ENCODE results near the gene KCNJ12.
"Not testable (repeated sequence)": the region's sequence is repeated elsewhere in the genome, so short reads cannot be mapped to it uniquely, and the experiment has no call there.

KCNJ12 gene

DNA sequence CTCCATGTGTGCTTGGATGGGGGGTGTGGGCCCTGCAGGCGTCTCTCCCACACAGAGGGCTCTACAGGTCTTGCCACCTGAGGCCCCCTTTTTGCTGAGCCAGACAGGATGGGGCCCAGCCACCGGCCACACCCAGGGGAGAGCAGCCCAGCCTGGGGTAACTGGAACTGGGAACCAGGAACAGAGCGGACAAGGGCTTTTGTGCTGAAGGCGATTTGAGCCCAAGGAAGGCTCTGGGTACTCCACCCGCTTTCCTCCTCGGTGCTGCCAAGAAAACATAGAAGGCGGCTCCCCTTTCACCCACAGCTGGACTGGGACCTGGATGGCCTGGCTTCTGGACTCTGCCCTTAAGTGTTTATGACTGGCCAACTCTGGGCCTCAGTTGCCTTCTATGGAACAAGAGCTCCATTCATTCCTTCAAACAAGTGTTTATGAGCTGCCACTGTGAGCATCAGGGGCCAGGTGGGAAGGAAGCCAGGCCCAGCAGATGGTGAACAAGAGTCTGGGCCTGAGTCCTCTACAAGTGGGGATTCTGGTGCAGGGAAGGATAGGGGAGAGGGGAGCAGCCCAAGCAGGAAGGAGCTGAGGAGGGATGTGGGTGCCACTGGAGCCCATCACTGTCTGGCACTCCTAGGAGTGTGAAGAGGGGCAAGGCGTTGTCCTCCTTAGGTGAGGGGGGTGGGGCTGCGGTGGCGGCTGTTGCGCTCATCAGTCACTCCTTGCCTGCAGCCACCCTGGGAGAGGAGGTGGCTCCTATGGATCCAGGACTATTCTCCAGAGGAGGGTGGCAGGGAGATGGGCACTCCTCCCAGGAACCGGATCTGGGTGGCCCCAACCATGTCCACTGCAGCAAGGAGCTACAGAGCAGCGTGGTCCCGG lies 46.4 kb downstream of the KCNJ12 start:
- DNase-seq (ENCODE audit: low spot score), result not testable (repeated sequence)

DNA sequence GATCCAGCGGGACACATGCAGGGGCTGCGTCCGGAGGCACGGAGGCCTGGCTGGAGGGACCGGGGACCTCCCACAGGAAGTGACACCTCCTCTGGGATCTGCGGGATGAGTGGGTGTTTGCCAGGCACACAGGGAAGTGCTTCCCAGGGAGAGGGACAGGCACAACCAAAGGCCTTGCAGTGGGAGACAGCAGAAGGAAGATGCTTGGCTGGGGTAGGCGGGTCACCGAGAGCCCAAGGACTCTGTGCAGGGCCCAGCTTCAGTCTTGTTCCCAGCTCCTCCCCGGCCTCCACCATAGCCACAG lies 47.0 kb downstream of the KCNJ12 start:
- DNase-seq (ENCODE audit: low spot score), result not testable (repeated sequence)

- DNase-seq (ENCODE audit: low spot score), result not testable (repeated sequence)
Measured at GRCh38 chr17:21424697-21425096, 48.5 kb downstream of the KCNJ12 start.

DNA sequence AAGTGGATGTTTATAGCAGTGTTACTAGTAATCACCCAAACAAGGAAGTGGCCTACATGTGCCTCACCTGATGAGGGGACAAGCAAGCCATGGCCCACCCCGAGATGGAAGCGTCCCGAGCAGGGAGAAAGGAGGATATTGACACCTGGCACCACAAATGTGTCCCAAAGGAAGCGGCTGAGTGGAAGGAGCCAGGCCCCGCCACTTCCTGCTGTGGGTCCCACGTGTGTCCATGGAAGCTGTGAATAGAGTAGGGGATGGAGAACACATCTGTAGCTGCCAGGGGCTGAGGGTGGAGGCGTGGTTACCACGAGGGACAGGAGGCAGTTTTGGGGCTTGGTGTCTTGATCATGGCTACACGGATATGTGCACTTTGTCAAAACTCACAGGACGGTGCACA lies 49.2 kb downstream of the KCNJ12 start:
- DNase-seq (ENCODE audit: low spot score), result no peak

DNA sequence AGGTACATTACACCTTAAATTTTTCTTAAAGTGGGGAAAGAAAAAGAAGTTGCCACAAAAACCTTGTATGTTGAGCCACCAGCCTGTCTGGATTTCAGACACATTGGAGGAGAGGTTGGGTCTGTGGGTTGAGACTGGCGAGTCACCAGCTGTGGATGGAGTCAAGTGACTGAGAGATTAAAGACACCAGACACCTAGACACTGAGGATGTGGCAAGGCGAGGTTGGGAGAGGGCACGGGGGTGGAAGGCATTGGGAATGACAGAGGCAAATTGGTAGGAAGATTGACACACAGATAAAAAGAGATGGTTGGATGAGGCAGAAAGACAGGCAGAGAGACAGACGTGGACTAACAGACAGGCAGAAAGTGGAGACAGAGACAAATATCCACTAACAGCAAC lies 49.6 kb downstream of the KCNJ12 start:
- DNase-seq (ENCODE audit: low spot score), result no peak

GRCh38 chr17:21426246-21426645 lies 50.1 kb downstream of the KCNJ12 start:
- not testable (repeated sequence) for DNase-seq (ENCODE audit: low spot score)

GRCh38 chr17:21426876-21427275 lies 50.7 kb downstream of the KCNJ12 start:
- DNase-seq (ENCODE audit: low spot score), result not testable (repeated sequence)

DNA sequence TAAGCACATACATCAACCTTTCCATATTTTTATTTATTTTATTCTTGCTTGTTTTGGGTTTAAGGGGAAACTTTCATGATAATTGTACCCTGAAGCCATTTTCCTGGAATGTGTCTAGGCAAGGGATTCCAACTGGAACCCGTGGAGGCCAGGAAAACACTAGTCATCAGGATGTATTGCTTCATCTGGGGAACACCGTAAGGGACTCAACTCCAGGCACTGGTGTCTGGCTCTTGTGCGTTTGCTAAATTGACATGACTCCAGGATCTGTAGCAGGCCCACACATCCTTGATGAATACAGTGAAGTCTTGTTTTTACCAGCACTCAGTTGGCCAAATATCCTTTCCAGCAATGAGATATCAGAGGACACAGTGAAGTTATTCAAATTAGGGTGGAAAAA lies 51.6 kb downstream of the KCNJ12 start:
- not testable (repeated sequence) for DNase-seq (ENCODE audit: low spot score)

DNA sequence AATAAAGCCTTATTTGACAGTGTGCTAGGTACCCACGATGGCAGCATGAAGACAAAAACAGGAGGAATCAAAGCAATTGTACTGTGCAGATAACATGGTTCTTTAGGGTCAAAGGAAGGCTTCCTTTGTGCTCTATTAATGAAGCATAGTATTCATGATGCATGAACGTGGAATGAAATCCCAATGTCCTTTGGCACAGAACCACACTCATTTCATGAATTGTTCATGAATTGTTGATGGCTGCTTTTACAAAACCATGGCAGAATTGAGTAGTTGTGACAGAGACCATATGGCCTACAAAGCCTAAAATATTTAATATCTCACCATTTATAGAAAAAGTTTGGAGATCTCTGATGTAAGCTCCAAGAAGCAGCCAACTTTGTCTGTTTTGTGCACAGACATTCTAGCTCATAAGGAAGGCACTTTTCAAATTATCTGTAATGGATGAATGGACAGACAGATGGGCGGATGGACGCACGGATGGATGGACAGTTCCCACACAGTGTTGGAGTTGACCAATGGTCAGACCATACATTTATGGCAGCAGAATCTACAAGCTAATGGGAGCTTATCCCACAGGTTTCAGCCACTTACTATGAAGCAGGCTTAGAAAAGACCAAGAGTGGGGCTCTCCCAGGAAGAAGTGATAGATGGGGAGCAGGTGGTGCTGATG lies 52.7 kb downstream of the KCNJ12 start:
- DNase-seq (ENCODE audit: low spot score), result not testable (repeated sequence)

- not testable (repeated sequence) for DNase-seq (ENCODE audit: low spot score)
Measured at GRCh38 chr17:21429921-21430628, 53.9 kb downstream of the KCNJ12 start.

- not testable (repeated sequence) for DNase-seq (ENCODE audit: low spot score)
Measured at GRCh38 chr17:21433971-21434370, 57.8 kb downstream of the KCNJ12 start.

- DNase-seq (ENCODE audit: low spot score), result not testable (repeated sequence)
Measured at GRCh38 chr17:21434976-21435375, 58.8 kb downstream of the KCNJ12 start.

GRCh38 chr17:21436481-21436880 lies 60.3 kb downstream of the KCNJ12 start:
- not testable (repeated sequence) for DNase-seq (ENCODE audit: low spot score)

DNA sequence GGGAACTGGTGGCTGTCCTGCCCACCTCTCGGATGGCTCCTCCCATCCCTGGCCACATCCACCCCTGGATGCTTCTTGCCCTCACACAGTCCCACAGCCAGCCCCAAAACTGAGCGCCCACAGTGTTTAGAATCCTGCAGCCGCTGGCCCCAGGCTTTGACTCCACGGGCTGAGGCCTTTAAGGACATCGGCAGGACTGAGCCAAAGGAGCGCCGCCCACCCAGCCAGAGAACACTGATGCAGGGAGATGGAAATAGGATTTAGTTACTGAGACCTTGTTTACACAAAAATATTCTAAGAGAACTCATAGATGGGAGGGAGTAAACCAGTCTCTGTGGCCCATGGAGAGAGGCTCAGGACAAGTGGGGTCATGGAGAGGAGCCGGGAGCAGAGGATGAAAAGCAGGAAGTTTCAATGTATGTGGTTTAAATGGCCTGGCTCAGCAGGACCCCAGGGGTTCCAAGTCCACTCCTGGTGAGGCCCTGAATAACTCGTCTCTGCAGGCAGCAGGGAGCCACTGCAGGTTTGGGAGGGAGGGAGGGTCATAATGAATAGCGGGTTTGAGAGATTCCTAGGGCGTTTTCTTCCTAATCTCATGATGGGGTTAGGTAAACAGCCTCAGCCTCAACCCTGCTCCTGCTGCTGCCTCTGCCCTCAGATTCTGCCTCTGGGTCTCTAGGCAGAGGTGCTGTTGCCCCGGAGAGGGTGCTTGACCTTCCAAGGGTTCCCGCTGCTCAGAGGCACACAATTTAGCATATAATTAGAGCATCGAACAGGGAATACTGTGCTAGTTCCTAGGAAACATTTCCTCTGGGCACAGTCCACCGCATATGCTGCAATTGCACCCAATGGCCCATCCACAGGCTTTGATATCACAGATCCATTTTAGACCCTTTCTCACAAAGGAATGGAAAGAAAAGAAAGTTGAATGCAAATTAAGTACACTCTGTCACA lies 61.0 kb downstream of the KCNJ12 start:
- not testable (repeated sequence) for DNase-seq (ENCODE audit: low spot score)

GRCh38 chr17:21438316-21439014 lies 62.3 kb downstream of the KCNJ12 start:
- not testable (repeated sequence) for DNase-seq (ENCODE audit: low spot score)

GRCh38 chr17:21439015-21439336 lies 62.8 kb downstream of the KCNJ12 start:
- not testable (repeated sequence) for DNase-seq (ENCODE audit: low spot score)

DNA sequence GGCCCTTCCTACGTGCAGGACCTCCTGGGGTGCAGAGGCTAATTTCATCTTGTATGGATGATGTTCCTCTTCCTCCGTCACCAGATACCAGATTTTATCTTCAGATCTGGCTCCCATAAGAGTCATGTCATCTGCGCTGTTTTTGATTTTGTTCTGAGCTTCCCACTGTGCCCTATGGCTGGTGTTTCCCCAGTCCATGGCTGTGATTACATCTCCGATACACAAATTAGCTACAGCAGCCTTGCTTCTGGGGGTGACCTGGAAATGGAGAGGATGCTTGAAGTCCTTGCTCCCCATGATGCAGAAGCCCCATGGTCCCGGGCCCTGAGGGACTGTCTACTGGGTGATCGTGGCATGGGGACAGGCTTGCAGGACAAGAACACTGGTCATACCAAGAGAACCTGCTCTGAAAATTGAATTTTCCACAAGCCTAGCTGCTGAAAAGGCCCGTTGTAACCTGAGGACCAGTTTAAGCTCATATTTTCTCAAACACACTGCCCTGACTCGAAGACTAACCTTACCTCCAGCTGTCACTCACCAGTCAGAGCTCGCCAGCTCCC lies 69.0 kb downstream of the KCNJ12 start:
- no peak for DNase-seq (ENCODE audit: low spot score)

- DNase-seq (ENCODE audit: low spot score), result not testable (repeated sequence)
Measured at GRCh38 chr17:21447552-21447951, 71.4 kb downstream of the KCNJ12 start.

GRCh38 chr17:21449891-21450290 lies 73.7 kb downstream of the KCNJ12 start:
- not testable (repeated sequence) for DNase-seq (ENCODE audit: low spot score)

DNA sequence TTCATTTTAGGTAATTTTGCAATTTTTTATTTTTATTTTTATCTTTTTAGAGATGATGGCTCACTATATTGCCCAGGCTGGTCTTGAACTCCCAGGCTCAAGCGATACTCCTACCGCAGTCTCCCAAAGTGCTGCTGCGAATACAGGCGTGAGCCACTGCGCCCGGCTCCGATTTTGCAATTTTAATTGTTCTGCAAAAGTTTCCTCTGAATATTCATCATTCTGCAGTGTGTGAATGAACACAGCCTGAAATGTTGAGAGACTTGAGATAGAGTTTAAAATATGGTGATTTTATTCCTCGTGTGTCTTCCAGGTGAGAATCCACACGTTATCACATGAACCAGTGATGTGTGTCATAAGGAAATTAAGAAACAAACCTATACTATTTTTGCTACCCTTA lies 75.8 kb downstream of the KCNJ12 start:
- DNase-seq (ENCODE audit: low spot score), result no peak

All from activated CD4-positive, alpha-beta T cell treated with anti-CD3 and anti-CD28 coated beads, Interleukin-2, Interleukin-4, amounts not matched to agents 100 ng/mL and 50 ng/mL, durations not matched to agents 16 hours and 8 hours (primary cell).